Mesenchymal stem cell (in vitro differentiated cells and primary cell): ENCODE results near the gene TAPBP.

Experiments used
- DNase-seq: peaks from one replicate; pipeline ENCODE4 v3.0.0-alpha.2; 2013
- H2AFZ ChIP-seq: one replicate; pipeline ENCODE4 v1.6.1; 2013; ENCODE audit warnings: low read depth, mild to moderate bottlenecking, control low read depth, inconsistent platforms, low read length, moderate library complexity
- H2AK5ac ChIP-seq: 2 replicates; pipeline ENCODE4 v1.6.1; 2013; ENCODE audit warnings: low read length, moderate library complexity, mild to moderate bottlenecking, inconsistent platforms; ENCODE audit not compliant: severe bottlenecking
- H2BK120ac ChIP-seq: one replicate; pipeline ENCODE4 v1.6.1; 2013; ENCODE audit warnings: low read depth, mild to moderate bottlenecking, inconsistent platforms, low read length, moderate library complexity
- H2BK12ac ChIP-seq, 2 experiments: one replicate each; pipeline ENCODE4 v1.6.1; 2013; ENCODE audit warnings: inconsistent platforms in 2 of 2, low read length in 2 of 2, mild to moderate bottlenecking in 2 of 2, moderate library complexity in 2 of 2, control low read depth in 1 of 2
- H2BK15ac ChIP-seq: one replicate; pipeline ENCODE4 v1.6.1; 2013; ENCODE audit warnings: mild to moderate bottlenecking, low read depth, inconsistent platforms; ENCODE audit not compliant: poor library complexity, severe bottlenecking
- H2BK5ac ChIP-seq: 2 replicates; pipeline ENCODE4 v1.6.1; 2013; ENCODE audit warnings: low read depth, mild to moderate bottlenecking, low read length, control low read depth, inconsistent platforms; ENCODE audit not compliant: poor library complexity, severe bottlenecking
- H3K14ac ChIP-seq, 2 experiments: one replicate each; pipeline ENCODE4 v1.6.1; 2013; ENCODE audit warnings: inconsistent platforms in 2 of 2, low read length in 2 of 2, control low read depth in 1 of 2, mild to moderate bottlenecking in 1 of 2, moderate library complexity in 1 of 2
- H3K18ac ChIP-seq, 2 experiments: one replicate each; pipeline ENCODE4 v1.6.1; 2013; ENCODE audit warnings: inconsistent platforms in 2 of 2, low read length in 2 of 2, control low read depth in 1 of 2, low read depth in 1 of 2, mild to moderate bottlenecking in 1 of 2
- H3K23ac ChIP-seq, 2 experiments: one replicate each; pipeline ENCODE4 v1.6.1; 2013; ENCODE audit warnings: inconsistent platforms in 2 of 2, low read length in 2 of 2, mild to moderate bottlenecking in 2 of 2, moderate library complexity in 2 of 2, control low read depth in 1 of 2
- H3K27ac ChIP-seq: 2 replicates; pipeline ENCODE4 v1.5.1; 2013; ENCODE audit warnings: mild to moderate bottlenecking, moderate library complexity, low read length, control low read depth, inconsistent platforms; ENCODE audit not compliant: poor library complexity, severe bottlenecking
- H3K27me3 ChIP-seq, 2 experiments: 2 replicates each; pipeline versions ENCODE4 v1.6.1 to v1.7.0; 2013; ENCODE audit warnings: low read length in 2 of 2, mild to moderate bottlenecking in 2 of 2, moderate library complexity in 2 of 2, control low read depth in 1 of 2, inconsistent platforms in 1 of 2; ENCODE audit not compliant: control insufficient read depth in 1 of 2, insufficient read depth in 1 of 2
- H3K36me3 ChIP-seq, 2 experiments: 2 replicates each; pipeline versions ENCODE4 v1.6.1 to v1.7.0; 2013; ENCODE audit warnings: low read length in 2 of 2, control low read depth in 1 of 2, inconsistent platforms in 1 of 2, low read depth in 1 of 2, mild to moderate bottlenecking in 1 of 2; ENCODE audit not compliant: insufficient read depth in 2 of 2, control insufficient read depth in 1 of 2
- H3K4ac ChIP-seq, 2 experiments: one replicate each; pipeline ENCODE4 v1.6.1; 2013; ENCODE audit warnings: inconsistent platforms in 2 of 2, low read length in 2 of 2, mild to moderate bottlenecking in 2 of 2, moderate library complexity in 2 of 2, control low read depth in 1 of 2, low read depth in 1 of 2
- H3K4me1 ChIP-seq: 2 replicates; pipeline ENCODE4 v1.6.1; 2013; ENCODE audit warnings: low read depth, low read length, control low read depth; ENCODE audit not compliant: control insufficient read depth, insufficient read depth
- H3K4me2 ChIP-seq: 2 replicates; pipeline ENCODE4 v1.6.1; 2013; ENCODE audit warnings: low read length, mild to moderate bottlenecking, inconsistent platforms; ENCODE audit not compliant: poor library complexity, severe bottlenecking
- H3K4me3 ChIP-seq, 2 experiments: 2 replicates each; pipeline versions ENCODE4 v1.5.1 to v1.7.0; 2013; ENCODE audit warnings: low read length in 2 of 2, mild to moderate bottlenecking in 2 of 2, control low read depth in 1 of 2, low read depth in 1 of 2; ENCODE audit not compliant: insufficient read depth in 1 of 2
- H3K79me1 ChIP-seq: replicated peaks from 2 replicates; pipeline ENCODE4 v1.6.1; 2013; ENCODE audit warnings: mild to moderate bottlenecking, control low read depth, low read length, inconsistent platforms; ENCODE audit not compliant: poor library complexity, severe bottlenecking
- H3K9ac ChIP-seq: 2 replicates; pipeline ENCODE4 v1.7.0; 2013; ENCODE audit warnings: mild to moderate bottlenecking, low read length, moderate library complexity
- H3K9me3 ChIP-seq: 2 replicates; pipeline ENCODE4 v1.7.0; 2013; ENCODE audit warnings: mild to moderate bottlenecking, low read length; ENCODE audit not compliant: control insufficient read depth
- H4K8ac ChIP-seq: one replicate; pipeline ENCODE4 v1.6.1; 2013; ENCODE audit warnings: inconsistent platforms, mild to moderate bottlenecking, low read length, moderate library complexity
- H4K91ac ChIP-seq: one replicate; pipeline ENCODE4 v1.6.1; 2013; ENCODE audit warnings: mild to moderate bottlenecking, low read length, inconsistent platforms
- WGBS: methylation state at CpG from one replicate; pipeline ENCODE4 v1.1.7; 2013; ENCODE audit warnings: mixed read lengths; 5-methylcytosine and 5-hydroxymethylcytosine counted together

Gene TAPBP

GRCh38 chr6:33320315-33321181 is 6.7 kb upstream of the TAPBP start:
- peak overlapping the region; percentile 8 for H3K4me2 ChIP-seq
- H2BK15ac ChIP-seq, result no peak overlapping the region
- H2BK120ac ChIP-seq, result no peak overlapping the region
- no peak overlapping the region for H3K18ac ChIP-seq
- no peak overlapping the region for H2AK5ac ChIP-seq
- H3K14ac ChIP-seq, result no peak overlapping the region
- peak overlapping the region; percentile 15 for H3K27ac ChIP-seq
- peak overlapping the region; percentile 64 for H4K91ac ChIP-seq
- no peaks in the 10 kb centered on the region for H3K27me3 ChIP-seq
- H3K9me3 ChIP-seq, result no peaks in the 10 kb centered on the region
- whole genome bisulfite sequencing, result 67% methylated on average over 31 of the region's 32 CpGs
- H3K4ac ChIP-seq, result peak overlapping the region in 1 of 2 experiments; percentile 70
- H4K8ac ChIP-seq, result peak overlapping the region; percentile 66
- peak overlapping the region in 1 of 2 experiments; percentile 75 for H2BK12ac ChIP-seq
- peaks cover 34 to 38% of the 10 kb centered on the region in 2 experiments for H3K36me3 ChIP-seq
- peaks cover 41% of the 10 kb centered on the region for H3K4me1 ChIP-seq
- peaks cover 16% of the 10 kb centered on the region for H3K79me1 ChIP-seq
- no peak overlapping the region for H2BK5ac ChIP-seq
- peak overlapping the region; percentile 96 for H3K9ac ChIP-seq
- no peak overlapping the region for H2AFZ ChIP-seq
- peak; percentile 95 for DNase-seq
- peak overlapping the region in 1 of 2 experiments; percentile 96 for H3K4me3 ChIP-seq
- no peak overlapping the region for H3K23ac ChIP-seq

GRCh38 chr6:33319939-33320314 is 6.0 kb upstream of the TAPBP start:
- Histone ChIP-seq H2BK15ac (no peak overlapping the region), H3K27me3 (no peaks in the 10 kb centered on the region), H2BK5ac (no peak overlapping the region), H4K91ac (no peak overlapping the region), H3K18ac (no peak overlapping the region), H3K36me3 (peaks cover 34 to 44% of the 10 kb centered on the region in 2 experiments), H3K9me3 (no peaks in the 10 kb centered on the region), H2AFZ (no peak overlapping the region), H2AK5ac (no peak overlapping the region), H4K8ac (no peak overlapping the region), H3K9ac (peak overlapping the region; percentile 96), H3K79me1 (peaks cover 21% of the 10 kb centered on the region), H3K4me2 (no peak overlapping the region), H3K4me3 (peak overlapping the region in 1 of 2 experiments; percentile 96), H3K27ac (no peak overlapping the region), H2BK12ac (no peak overlapping the region), H3K23ac (no peak overlapping the region), H3K14ac (no peak overlapping the region), H3K4ac (no peak overlapping the region), H3K4me1 (peaks cover 47% of the 10 kb centered on the region), H2BK120ac (no peak overlapping the region)
- DNase-seq, result no peak
- 88% methylated on average over 3 of the region's 3 CpGs for WGBS

GRCh38 chr6:33318426-33319073 is 4.7 kb upstream of the TAPBP start:
- Histone ChIP-seq H2BK15ac (no peak overlapping the region), H3K4ac (no peak overlapping the region), H2BK12ac (no peak overlapping the region), H3K27me3 (no peaks in the 10 kb centered on the region), H2BK5ac (no peak overlapping the region), H3K4me1 (peaks cover 48% of the 10 kb centered on the region), H4K91ac (no peak overlapping the region), H3K4me3 (peak overlapping the region in 1 of 2 experiments; percentile 96), H3K23ac (no peak overlapping the region), H3K79me1 (peaks cover 23% of the 10 kb centered on the region), H3K27ac (peak overlapping the region; percentile 57), H3K4me2 (peak overlapping the region; percentile 77), H4K8ac (no peak overlapping the region), H3K9me3 (no peaks in the 10 kb centered on the region), H3K18ac (no peak overlapping the region), H3K36me3 (peaks cover 34 to 44% of the 10 kb centered on the region in 2 experiments), H3K14ac (peak overlapping the region in 1 of 2 experiments; percentile 9), H2AFZ (no peak overlapping the region), H2BK120ac (no peak overlapping the region), H3K9ac (peak overlapping the region; percentile 96), H2AK5ac (no peak overlapping the region)
- no peak for DNase-seq
- 77% methylated on average over 7 of the region's 8 CpGs for WGBS
